Fibroblast of lung (primary cell): ENCODE data around the gene PANK4. TPM values are rescaled to one million over a fixed set of nuclear protein-coding genes. Genes with fewer than 3 reads are reported as not detected.

ENCODE experiments used
- DNase-seq, 2 donors: peaks; one replicate each; pipeline versions ENCODE4 v3.0.0 to v3.0.0-alpha.2; 2010; ENCODE audit warnings: low read depth in 2 of 2
- H2AFZ ChIP-seq: 2 replicates; pipeline ENCODE4 v1.5.1; 2012; ENCODE audit warnings: low read length, control low read depth, inconsistent platforms
- H3K27ac ChIP-seq: 2 replicates; pipeline ENCODE4 v1.5.1; 2011; ENCODE audit warnings: low read length, control low read depth; ENCODE audit not compliant: insufficient read depth
- H3K27me3 ChIP-seq: 2 replicates; pipeline ENCODE4 v1.5.1; 2011; ENCODE audit warnings: mild to moderate bottlenecking, low read length; ENCODE audit not compliant: control insufficient read depth, insufficient read depth
- H3K36me3 ChIP-seq: 2 replicates; pipeline ENCODE4 v1.5.1; 2011; ENCODE audit warnings: low read length; ENCODE audit not compliant: control insufficient read depth, insufficient read depth
- H3K4me1 ChIP-seq: 2 replicates; pipeline ENCODE4 v1.5.1; 2011; ENCODE audit warnings: low read length; ENCODE audit not compliant: control insufficient read depth, insufficient read depth; ENCODE audit errors: extremely low read depth
- H3K4me2 ChIP-seq: 2 replicates; pipeline ENCODE4 v1.5.1; 2011; ENCODE audit warnings: low read length, control low read depth; ENCODE audit not compliant: insufficient read depth; ENCODE audit errors: extremely low read depth
- H3K4me3 ChIP-seq, 4 experiments: fragments of 200-600 bp in 1 of 4; sonication (generic) in 1 of 4; replicated peaks in 1 of 4; 2 replicates each; pipeline ENCODE4 v1.5.1; 2011 to 2016; ENCODE audit warnings: low read length in 4 of 4, low read depth in 3 of 4, mild to moderate bottlenecking in 3 of 4, control low read depth in 2 of 4, inconsistent platforms in 1 of 4, mixed read lengths in 1 of 4; ENCODE audit not compliant: insufficient read depth in 1 of 4; ENCODE audit errors: control extremely low read depth in 1 of 4
- H3K79me2 ChIP-seq: 2 replicates; pipeline ENCODE4 v1.5.1; 2012; ENCODE audit warnings: mild to moderate bottlenecking, low read length, inconsistent platforms; ENCODE audit not compliant: control insufficient read depth, insufficient read depth
- H3K9ac ChIP-seq: 2 replicates; pipeline ENCODE4 v1.5.1; 2011; ENCODE audit warnings: mild to moderate bottlenecking, low read length, control low read depth; ENCODE audit not compliant: insufficient read depth
- H3K9me3 ChIP-seq: 2 replicates; pipeline ENCODE4 v1.5.1; 2012; ENCODE audit warnings: low read depth, low read length; ENCODE audit not compliant: control insufficient read depth, insufficient read depth
- H4K20me1 ChIP-seq: 2 replicates; pipeline ENCODE4 v1.5.1; 2011; ENCODE audit warnings: low read length; ENCODE audit not compliant: control insufficient read depth, insufficient read depth; ENCODE audit errors: extremely low read depth
- EZH2 ChIP-seq: IDR thresholded peaks from 2 replicates; pipeline ENCODE4 v1.5.1; 2012; ENCODE audit warnings: low read length, control low read depth, mild to moderate bottlenecking; ENCODE audit errors: missing control alignments
- polyA plus RNA-seq, 2 donors: library from polyadenylated mRNA; depleted of rRNA in 1 of 2; stranded (reverse) in 1 of 2; unstranded in 1 of 2; fragments of >200 nt; gene quantifications; 2 replicates each; pipeline ENCODE4 v1.2.1, GENCODE V29; 2011 to 2012; ENCODE audit warnings: missing spikeins in 1 of 2
- total RNA-seq: library from RNA; depleted of rRNA; stranded (reverse); fragments of >200 nt; gene quantifications from 2 replicates; pipeline ENCODE4 v1.2.1, GENCODE V29; 2014
- TF ChIP-seq, protein P1 (sequence below), 2 donors: IDR thresholded peaks in 1 of 2; conservative IDR thresholded peaks in 1 of 2; 1 replicate in 1 of 2; 2 replicates in 1 of 2; pipeline ENCODE4 v1.5.1; 2011 to 2012; ENCODE audit warnings: low read length in 2 of 2, control low read depth in 1 of 2, inconsistent platforms in 1 of 2, low read depth in 1 of 2, mild to moderate bottlenecking in 1 of 2

Gene PANK4
- total and polyA plus RNA-seq, 2 donors (not counting 1 experiment from before 2014, with no cell fraction given) = 8.5 to 17.0 TPM

DNA sequence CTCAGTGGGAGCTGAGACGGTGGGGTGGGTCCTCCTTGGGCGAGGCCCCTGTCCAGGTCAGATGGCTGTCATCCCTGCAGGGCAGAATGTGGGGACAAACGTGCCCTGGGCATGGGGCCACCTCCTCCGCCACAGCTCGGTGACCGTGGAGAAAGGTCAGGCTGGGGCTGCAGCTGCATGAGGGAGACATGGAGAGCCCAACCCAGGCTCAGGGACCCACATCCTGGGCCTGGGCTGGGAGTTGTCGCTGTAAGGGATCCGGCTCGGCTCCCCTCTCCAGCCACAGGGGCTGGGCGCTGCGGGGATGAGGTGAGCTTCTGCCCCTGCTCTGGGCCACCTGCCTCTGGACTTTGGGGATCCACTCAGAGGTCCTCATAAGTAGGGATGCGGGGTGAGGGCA, 50.8 kb downstream of the PANK4 start:
- no peaks in the 10 kb centered on the region for H3K9me3 ChIP-seq
- no peak overlapping the region for H3K4me2 ChIP-seq
- H3K36me3 ChIP-seq = no peaks in the 10 kb centered on the region
- TF ChIP-seq, protein P1, sequence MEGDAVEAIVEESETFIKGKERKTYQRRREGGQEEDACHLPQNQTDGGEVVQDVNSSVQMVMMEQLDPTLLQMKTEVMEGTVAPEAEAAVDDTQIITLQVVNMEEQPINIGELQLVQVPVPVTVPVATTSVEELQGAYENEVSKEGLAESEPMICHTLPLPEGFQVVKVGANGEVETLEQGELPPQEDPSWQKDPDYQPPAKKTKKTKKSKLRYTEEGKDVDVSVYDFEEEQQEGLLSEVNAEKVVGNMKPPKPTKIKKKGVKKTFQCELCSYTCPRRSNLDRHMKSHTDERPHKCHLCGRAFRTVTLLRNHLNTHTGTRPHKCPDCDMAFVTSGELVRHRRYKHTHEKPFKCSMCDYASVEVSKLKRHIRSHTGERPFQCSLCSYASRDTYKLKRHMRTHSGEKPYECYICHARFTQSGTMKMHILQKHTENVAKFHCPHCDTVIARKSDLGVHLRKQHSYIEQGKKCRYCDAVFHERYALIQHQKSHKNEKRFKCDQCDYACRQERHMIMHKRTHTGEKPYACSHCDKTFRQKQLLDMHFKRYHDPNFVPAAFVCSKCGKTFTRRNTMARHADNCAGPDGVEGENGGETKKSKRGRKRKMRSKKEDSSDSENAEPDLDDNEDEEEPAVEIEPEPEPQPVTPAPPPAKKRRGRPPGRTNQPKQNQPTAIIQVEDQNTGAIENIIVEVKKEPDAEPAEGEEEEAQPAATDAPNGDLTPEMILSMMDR (conservative IDR thresholded peaks at IDR 0.05 in 1 of 2, IDR thresholded peaks at IDR 0.05 in 1 of 2; ENCODE audit: low read depth in 1 of 2, low read length in 2 of 2) = no peak
- no peak for TF ChIP-seq EZH2
- DNase-seq = no peak
- no peak overlapping the region for H3K27ac ChIP-seq
- peaks cover 4% of the 10 kb centered on the region for H3K27me3 ChIP-seq
- no peak overlapping the region for H3K9ac ChIP-seq
- no peaks in the 10 kb centered on the region for H4K20me1 ChIP-seq
- H2AFZ ChIP-seq = no peak overlapping the region
- H3K79me2 ChIP-seq = no peaks in the 10 kb centered on the region
- no peak overlapping the region for H3K4me3 ChIP-seq
- no peaks in the 10 kb centered on the region for H3K4me1 ChIP-seq

DNA sequence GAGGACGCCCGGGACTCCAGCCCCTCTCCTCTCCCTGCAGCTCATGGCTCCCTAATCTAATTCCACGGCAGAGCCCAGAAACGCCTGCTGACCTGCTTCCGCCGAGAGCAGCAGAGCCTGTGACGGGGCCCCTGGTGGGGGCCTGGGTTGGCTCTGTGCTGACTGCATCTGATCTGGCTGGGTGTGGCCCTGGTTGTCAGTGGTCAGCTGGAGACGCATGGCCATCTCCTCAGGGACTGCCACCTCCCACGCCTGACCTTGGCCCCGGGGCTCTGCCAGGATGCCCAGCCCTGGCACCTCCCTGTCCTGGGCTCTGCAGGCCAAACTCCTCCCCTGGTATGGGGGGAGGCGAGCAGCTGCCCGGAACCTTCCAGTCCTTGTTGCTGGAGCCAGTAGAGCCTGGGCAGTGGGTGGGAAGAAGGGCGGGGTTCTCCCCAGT, 51.4 kb downstream of the PANK4 start:
- Histone ChIP-seq H3K9ac (no peak overlapping the region), H3K9me3 (no peaks in the 10 kb centered on the region), H3K4me2 (no peak overlapping the region), H3K79me2 (no peaks in the 10 kb centered on the region), H3K4me3 (no peak overlapping the region), H2AFZ (no peak overlapping the region), H3K27me3 (peaks cover 4% of the 10 kb centered on the region), H4K20me1 (no peaks in the 10 kb centered on the region), H3K4me1 (no peaks in the 10 kb centered on the region), H3K36me3 (no peaks in the 10 kb centered on the region), H3K27ac (no peak overlapping the region)
- DNase-seq = no peak
- TF ChIP-seq, protein P1 (conservative IDR thresholded peaks at IDR 0.05 in 1 of 2, IDR thresholded peaks at IDR 0.05 in 1 of 2; ENCODE audit: low read depth in 1 of 2, low read length in 2 of 2) = no peak
- no peak for TF ChIP-seq EZH2

GRCh38 chr1:2474104-2474844, 52.1 kb downstream of the PANK4 start:
- Histone ChIP-seq H2AFZ (no peak overlapping the region), H4K20me1 (no peaks in the 10 kb centered on the region), H3K4me3 (no peak overlapping the region), H3K27me3 (peaks cover 4% of the 10 kb centered on the region), H3K27ac (no peak overlapping the region), H3K9me3 (no peaks in the 10 kb centered on the region), H3K4me1 (no peaks in the 10 kb centered on the region), H3K79me2 (no peaks in the 10 kb centered on the region), H3K4me2 (no peak overlapping the region), H3K9ac (no peak overlapping the region), H3K36me3 (no peaks in the 10 kb centered on the region)
- no peak for DNase-seq
- TF ChIP-seq, protein P1 (conservative IDR thresholded peaks at IDR 0.05 in 1 of 2, IDR thresholded peaks at IDR 0.05 in 1 of 2; ENCODE audit: low read depth in 1 of 2, low read length in 2 of 2) = no peak
- no peak for TF ChIP-seq EZH2
